ENCODE data around the gene TIAM2. TPM values are rescaled to one million over a fixed set of nuclear protein-coding genes. Genes with fewer than 3 reads are reported as not detected.

The TIAM2 gene
- total and polyA plus RNA-seq, 10 of the 15 experiments (the other 5 are each of a cell fraction or from before 2014, with no cell fraction given) = 1.1 to 10.5 (median 2.3) TPM

DNA sequence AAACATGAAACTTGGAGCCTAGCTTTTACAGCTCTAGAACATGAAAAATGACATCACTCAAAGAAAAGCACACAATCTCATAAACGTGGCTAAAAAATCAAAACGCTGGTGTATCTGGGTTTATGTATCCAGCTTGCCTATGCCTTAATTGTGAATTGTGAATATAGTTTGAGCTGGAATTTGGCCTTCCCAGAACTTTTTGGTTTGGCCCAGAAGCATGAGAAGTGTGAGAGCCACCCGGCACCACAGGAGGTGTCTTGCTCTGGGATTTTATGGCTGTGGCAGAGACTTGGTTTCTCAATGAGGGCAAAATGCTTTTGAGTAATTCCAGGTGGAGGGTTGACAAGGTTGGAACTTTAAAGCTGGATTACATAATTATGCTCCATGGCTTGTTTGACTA lies 69.2 kb downstream of the TIAM2 start (continued):
- TF ChIP-seq ZNF622 (IDR thresholded peaks at IDR 0.05) = no peak
- TF ChIP-seq ATF7 (IDR thresholded peaks at IDR 0.05; ENCODE audit: low read depth) = no peak
- TF ChIP-seq YY1 (IDR thresholded peaks at IDR 0.05; ENCODE audit: low read depth, low read length) = no peak
- no peak for TF ChIP-seq SMAD5 (IDR thresholded peaks at IDR 0.05; ENCODE audit: low read depth)
- TF ChIP-seq ZNF217 (IDR thresholded peaks at IDR 0.05) = no peak
- TF ChIP-seq, protein P1, sequence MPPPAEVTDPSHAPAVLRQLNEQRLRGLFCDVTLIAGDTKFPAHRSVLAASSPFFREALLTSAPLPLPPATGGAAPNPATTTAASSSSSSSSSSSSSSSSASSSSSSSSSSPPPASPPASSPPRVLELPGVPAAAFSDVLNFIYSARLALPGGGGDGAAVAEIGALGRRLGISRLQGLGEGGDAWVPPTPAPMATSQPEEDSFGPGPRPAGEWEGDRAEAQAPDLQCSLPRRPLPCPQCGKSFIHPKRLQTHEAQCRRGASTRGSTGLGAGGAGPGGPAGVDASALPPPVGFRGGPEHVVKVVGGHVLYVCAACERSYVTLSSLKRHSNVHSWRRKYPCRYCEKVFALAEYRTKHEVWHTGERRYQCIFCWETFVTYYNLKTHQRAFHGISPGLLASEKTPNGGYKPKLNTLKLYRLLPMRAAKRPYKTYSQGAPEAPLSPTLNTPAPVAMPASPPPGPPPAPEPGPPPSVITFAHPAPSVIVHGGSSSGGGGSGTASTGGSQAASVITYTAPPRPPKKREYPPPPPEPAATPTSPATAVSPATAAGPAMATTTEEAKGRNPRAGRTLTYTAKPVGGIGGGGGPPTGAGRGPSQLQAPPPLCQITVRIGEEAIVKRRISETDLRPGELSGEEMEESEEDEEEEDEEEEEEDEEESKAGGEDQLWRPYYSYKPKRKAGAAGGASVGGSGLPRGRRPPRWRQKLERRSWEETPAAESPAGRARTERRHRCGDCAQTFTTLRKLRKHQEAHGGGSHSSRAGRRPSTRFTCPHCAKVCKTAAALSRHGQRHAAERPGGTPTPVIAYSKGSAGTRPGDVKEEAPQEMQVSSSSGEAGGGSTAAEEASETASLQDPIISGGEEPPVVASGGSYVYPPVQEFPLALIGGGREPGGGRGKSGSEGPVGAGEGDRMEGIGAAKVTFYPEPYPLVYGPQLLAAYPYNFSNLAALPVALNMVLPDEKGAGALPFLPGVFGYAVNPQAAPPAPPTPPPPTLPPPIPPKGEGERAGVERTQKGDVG (CRISPR knock-in tag; IDR thresholded peaks at IDR 0.05) = no peak
- TF ChIP-seq MEF2B (IDR thresholded peaks at IDR 0.05; ENCODE audit: partially characterized antibody, poor library complexity, severe bottlenecking) = no peak
- TF ChIP-seq, protein P2, sequence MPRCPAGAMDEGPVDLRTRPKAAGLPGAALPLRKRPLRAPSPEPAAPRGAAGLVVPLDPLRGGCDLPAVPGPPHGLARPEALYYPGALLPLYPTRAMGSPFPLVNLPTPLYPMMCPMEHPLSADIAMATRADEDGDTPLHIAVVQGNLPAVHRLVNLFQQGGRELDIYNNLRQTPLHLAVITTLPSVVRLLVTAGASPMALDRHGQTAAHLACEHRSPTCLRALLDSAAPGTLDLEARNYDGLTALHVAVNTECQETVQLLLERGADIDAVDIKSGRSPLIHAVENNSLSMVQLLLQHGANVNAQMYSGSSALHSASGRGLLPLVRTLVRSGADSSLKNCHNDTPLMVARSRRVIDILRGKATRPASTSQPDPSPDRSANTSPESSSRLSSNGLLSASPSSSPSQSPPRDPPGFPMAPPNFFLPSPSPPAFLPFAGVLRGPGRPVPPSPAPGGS (IDR thresholded peaks at IDR 0.05; ENCODE audit: borderline replicate concordance, insufficient read depth, low read depth, low read length, poor library complexity, severe bottlenecking) = no peak
- no peak for TF ChIP-seq BMI1 (IDR thresholded peaks at IDR 0.05; ENCODE audit: borderline replicate concordance)

DNA sequence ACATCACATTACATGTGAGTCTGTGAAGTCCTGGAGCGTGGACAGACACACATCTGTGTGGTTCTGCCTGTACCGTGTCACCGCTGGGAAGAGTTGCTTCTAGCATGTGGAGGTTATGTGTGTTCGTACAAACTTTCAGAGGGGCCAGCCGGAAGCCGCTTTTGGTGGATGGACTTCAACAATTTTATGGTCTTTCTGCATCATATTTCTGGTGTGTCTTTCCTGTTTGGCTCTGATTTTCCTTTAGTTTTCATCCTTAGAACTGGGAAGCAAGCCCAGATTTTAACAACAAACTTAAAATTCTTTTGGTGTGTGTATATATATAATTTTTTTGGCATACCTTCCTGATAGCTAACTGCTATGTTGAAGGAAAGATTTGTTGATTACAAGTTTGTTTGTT lies 71.2 kb downstream of the TIAM2 start:
- Histone ChIP-seq H3K9me3 (replicated peaks; ENCODE audit: control insufficient read depth, insufficient read depth, low read length) (no peaks in the 10 kb centered on the region), H3K27ac (ENCODE audit: control insufficient read depth, insufficient read depth) (no peak overlapping the region), H3K4me2 (ENCODE audit: control insufficient read depth, insufficient read depth) (no peak overlapping the region), H3K27me3 (replicated peaks in 1 of 2; ENCODE audit: control insufficient read depth in 2 of 2, insufficient read depth in 2 of 2, low read length in 1 of 2) (no peaks in the 10 kb centered on the region), H3K4me1 (ENCODE audit: control insufficient read depth, insufficient read depth, low read length) (no peaks in the 10 kb centered on the region), H3K9ac (ENCODE audit: control insufficient read depth, insufficient read depth, low read length) (no peak overlapping the region), H3K4me3 (no peak overlapping the region), H3K79me2 (ENCODE audit: control insufficient read depth, insufficient read depth, low read length) (no peaks in the 10 kb centered on the region), H3K36me3 (ENCODE audit: control insufficient read depth in 2 of 2, insufficient read depth in 2 of 2, low read length in 1 of 2) (no peaks in the 10 kb centered on the region), H2AFZ (ENCODE audit: control insufficient read depth, low read depth, low read length) (no peak overlapping the region), H4K20me1 (ENCODE audit: control insufficient read depth, insufficient read depth) (no peaks in the 10 kb centered on the region)
- no peak for FAIRE-seq
- in situ Hi-C loops (cut with MboI) = no loop called here
- CTCF ChIA-PET = no interaction called here
- no peak for ATAC-seq
- no TSS peak for BruUV-seq (replicated peaks)
- intact Hi-C loops (cut with micrococcal nuclease; ENCODE audit: unreplicated experiment) = no loop called here
- no peak for DNase-seq (ENCODE audit: low read depth, low spot score)
- 89% methylated on average over 6 of the region's 6 CpGs for WGBS (ENCODE audit: insufficient coverage, insufficient replicate concordance, low lambda C conversion rate, missing lambda C conversion rate)
- POLR2A ChIA-PET = interaction anchor here (0.7 kb wide), 1 partner anchor 1989 kb away, joined by 3 read pairs; no protein-coding TSS in a partner anchor
- no peak for TF ChIP-seq HCFC1 (IDR thresholded peaks at IDR 0.05; ENCODE audit: low read length)
- no peak for TF ChIP-seq NR2C1 (IDR thresholded peaks at IDR 0.05)
- TF ChIP-seq TCF7 (IDR thresholded peaks at IDR 0.05; ENCODE audit: borderline replicate concordance) = no peak
- no peak for TF ChIP-seq PML (IDR thresholded peaks at IDR 0.05; ENCODE audit: low read length)
- TF ChIP-seq BCL11A (IDR thresholded peaks at IDR 0.05; ENCODE audit: low read depth, low read length) = no peak
- no peak for TF ChIP-seq PAX8 (IDR thresholded peaks at IDR 0.05)
- SMC1A ChIA-PET (ENCODE audit: uncharacterized antibody, unreplicated experiment) = no interaction called here
- RAD21 ChIA-PET (ENCODE audit: unreplicated experiment) = no interaction called here

Data from GM12878 (cell line).